GM23338 (cell line): ENCODE data around the gene MOSMO. TPM values are rescaled to one million over a fixed set of nuclear protein-coding genes. Genes with fewer than 3 reads are reported as not detected.

Experiments used
- ATAC-seq: fragments of 200-7000 bp; cut with Tn5 transposase; 3 replicates; pipeline ENCODE4 v1.9.1; 2020
- DNase-seq: peaks from one replicate; pipeline ENCODE4 v3.0.0-alpha.2; 2015; ENCODE audit warnings: low spot score
- H2AFZ ChIP-seq: fragments of 200-600 bp; sonication (generic); 2 replicates; pipeline ENCODE4 v1.8.0; 2016; ENCODE audit warnings: antibody characterized with exemption, mild to moderate bottlenecking, moderate library complexity
- H3F3A ChIP-seq: fragments of 200-600 bp; sonication (generic); replicated peaks from 2 replicates; pipeline ENCODE4 v1.8.0; 2017; ENCODE audit warnings: antibody characterized with exemption, mixed run types, low read depth
- H3K27ac ChIP-seq: fragments of 200-600 bp; sonication (generic); 2 replicates; pipeline ENCODE4 v1.6.1; 2016; ENCODE audit warnings: low read depth
- H3K27me3 ChIP-seq: fragments of 200-600 bp; sonication (generic); 2 replicates; pipeline ENCODE4 v1.8.0; 2016; ENCODE audit warnings: mild to moderate bottlenecking, mixed run types, moderate library complexity; ENCODE audit not compliant: insufficient read depth
- H3K36me3 ChIP-seq: fragments of 200-600 bp; sonication (generic); 2 replicates; pipeline ENCODE4 v1.8.0; 2016; ENCODE audit warnings: mild to moderate bottlenecking; ENCODE audit not compliant: insufficient read depth
- H3K4me1 ChIP-seq: fragments of 200-600 bp; sonication (generic); 2 replicates; pipeline ENCODE4 v1.8.0; 2016; ENCODE audit warnings: mild to moderate bottlenecking, moderate library complexity; ENCODE audit not compliant: insufficient read depth
- H3K4me2 ChIP-seq: fragments of 200-600 bp; sonication (generic); 2 replicates; pipeline ENCODE4 v1.7.1; 2017; ENCODE audit warnings: mixed run types
- H3K4me3 ChIP-seq: fragments of 200-600 bp; sonication (generic); 2 replicates; pipeline ENCODE4 v1.6.1; 2016; ENCODE audit warnings: mixed run types
- H3K79me2 ChIP-seq: fragments of 200-600 bp; sonication (generic); replicated peaks from 2 replicates; pipeline ENCODE4 v1.8.0; 2017; ENCODE audit warnings: mild to moderate bottlenecking; ENCODE audit not compliant: insufficient read depth
- H3K9me2 ChIP-seq: fragments of 200-600 bp; sonication (generic); 2 replicates; pipeline ENCODE4 v1.8.0; 2017; ENCODE audit not compliant: insufficient read depth
- H4K20me1 ChIP-seq: fragments of 200-600 bp; sonication (generic); replicated peaks from 2 replicates; pipeline ENCODE4 v1.8.0; 2017; ENCODE audit warnings: mild to moderate bottlenecking; ENCODE audit not compliant: insufficient read depth
- H3K27ac Mint-ChIP-seq: 2 replicates; pipeline ENCODE4 v1.8.0; 2020; ENCODE audit warnings: inconsistent platforms, mild to moderate bottlenecking, moderate library complexity, mixed read lengths
- H3K27me3 Mint-ChIP-seq: 3 replicates; pipeline ENCODE4 v1.8.0; 2022; ENCODE audit warnings: low read depth, mild to moderate bottlenecking, moderate library complexity, mixed read lengths, inconsistent platforms; ENCODE audit not compliant: insufficient read depth, poor library complexity
- H3K36me3 Mint-ChIP-seq: 3 replicates; pipeline ENCODE4 v1.8.0; 2021; ENCODE audit warnings: low read depth, mild to moderate bottlenecking, inconsistent platforms, moderate library complexity, mixed read lengths
- H3K4me1 Mint-ChIP-seq: 3 replicates; pipeline ENCODE4 v1.8.0; 2020; ENCODE audit warnings: mild to moderate bottlenecking, inconsistent platforms, mixed read lengths
- H3K4me3 Mint-ChIP-seq: 3 replicates; pipeline ENCODE4 v1.8.0; 2021; ENCODE audit warnings: moderate library complexity, mild to moderate bottlenecking, inconsistent platforms, mixed read lengths
- H3K9me3 Mint-ChIP-seq: 3 replicates; pipeline ENCODE4 v1.8.0; 2020; ENCODE audit warnings: moderate library complexity, mild to moderate bottlenecking, inconsistent platforms, mixed read lengths
- EZH2 ChIP-seq: fragments of 200-600 bp; sonication (generic); IDR thresholded peaks from one replicate; pipeline ENCODE4 v1.8.0; 2017; ENCODE audit warnings: antibody characterized with exemption, mild to moderate bottlenecking, low read depth; ENCODE audit not compliant: unreplicated experiment
- ZNF331 ChIP-seq: fragments of 250-450 bp; sonication (Bioruptor Pico); IDR thresholded peaks from 2 replicates; pipeline ENCODE4 v1.5.0; 2020; ENCODE audit warnings: low read depth, mild to moderate bottlenecking, moderate library complexity
- polyA plus RNA-seq: library from polyadenylated mRNA; unstranded; fragments of >200 nt; fragmentation: Nextera tagmentation; extraction: Ambion mirVana; gene quantifications from 2 replicates; pipeline ENCODE4 v1.2.1, GENCODE V29; 2016
- total RNA-seq: library from RNA; depleted of rRNA; stranded (reverse); fragments of >200 nt; shearing (Covaris generic); gene quantifications from 2 replicates; pipeline ENCODE4 v1.2.3, GENCODE V29; 2014
- TF ChIP-seq, protein P1 (sequence below), 2 experiments: fragments of 200-600 bp in 1 of 2; sonication (generic) in 1 of 2; conservative IDR thresholded peaks; 2 replicates each; pipeline versions ENCODE4 v1.5.1 to v1.6.1; 2016 to 2017; ENCODE audit warnings: antibody characterized with exemption in 2 of 2, low read depth in 2 of 2, mild to moderate bottlenecking in 2 of 2, moderate library complexity in 1 of 2

MOSMO gene
- total and polyA plus RNA-seq, 2 experiments from 2014 or later = 8.7 to 19.2 TPM

DNA sequence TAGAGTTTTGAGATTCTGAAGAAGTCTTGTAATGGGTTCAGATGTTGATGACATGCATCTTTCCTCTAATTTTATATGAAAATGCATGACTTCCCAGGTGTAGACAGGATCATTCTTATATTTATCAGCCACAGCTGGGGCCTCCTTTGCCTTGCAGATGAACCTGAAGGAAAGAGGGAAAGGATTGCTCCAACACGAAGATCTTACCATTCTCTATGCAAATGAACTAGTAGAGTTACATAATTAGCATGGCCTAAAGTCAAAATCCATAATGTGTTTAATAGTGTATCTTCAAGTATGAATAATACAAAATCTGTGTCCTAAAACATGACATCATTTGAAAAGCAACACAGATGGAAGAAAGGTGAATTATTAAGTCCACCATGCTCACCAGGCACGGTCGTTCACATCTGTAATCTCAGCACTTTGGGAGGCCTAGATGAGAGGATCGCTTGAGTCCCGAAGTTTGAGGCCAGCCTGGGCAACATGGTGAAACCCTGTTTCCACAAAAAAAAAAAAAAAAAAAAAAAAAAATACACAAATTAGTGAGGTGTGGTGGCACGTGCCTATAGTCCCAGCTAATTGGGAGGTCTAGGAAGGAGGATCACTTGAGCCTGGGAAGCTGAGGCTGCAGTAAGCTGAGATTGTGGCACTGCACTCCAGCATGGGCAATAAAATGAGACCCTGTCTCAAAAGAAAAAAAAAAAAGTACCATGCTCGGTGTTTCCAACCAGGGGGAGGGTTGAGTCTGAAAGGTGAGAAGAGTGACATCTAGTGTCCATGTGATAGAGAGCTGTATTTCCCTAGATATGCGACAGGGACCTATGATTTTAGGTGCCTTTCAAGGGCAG lies 90.7 kb downstream of the MOSMO start:
- peak; percentile 83 for DNase-seq
- 0 out of 2 replicates have a peak overlapping the region, but pooled peaks have one; percentile 1 for H2AFZ ChIP-seq

DNA sequence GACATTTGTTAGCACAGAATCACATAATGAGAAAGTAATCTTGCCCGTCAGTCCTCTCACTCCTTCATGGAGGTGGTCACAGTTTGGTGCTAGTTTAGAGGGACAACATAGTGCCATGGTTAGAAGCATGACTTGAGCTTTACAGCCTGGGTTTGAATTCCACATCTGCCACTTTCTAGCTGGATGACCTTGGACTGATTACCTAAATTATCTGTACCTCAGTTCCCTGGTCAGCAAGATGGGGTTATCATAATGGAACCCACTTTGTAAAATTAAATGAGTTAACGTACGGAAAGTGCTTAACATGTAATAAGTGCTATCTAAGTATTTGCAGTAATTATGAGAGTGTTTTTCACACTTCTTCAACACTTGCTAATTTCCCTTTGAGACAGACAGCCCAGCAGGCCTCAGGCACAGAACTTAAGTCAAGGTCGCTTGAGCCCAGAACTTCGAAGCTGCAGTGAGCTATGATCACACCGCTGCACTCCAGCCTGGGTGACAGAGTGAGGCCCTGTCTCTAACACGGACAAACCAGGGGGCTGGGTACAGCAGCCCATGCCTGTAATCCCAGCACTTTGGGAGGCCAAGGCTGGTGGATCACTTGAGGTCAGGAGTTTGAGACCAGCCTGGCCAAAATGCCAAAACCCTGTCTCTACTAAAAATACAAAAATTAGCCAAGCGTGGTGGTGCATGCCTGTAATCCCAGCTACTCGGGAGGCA lies 91.5 kb downstream of the MOSMO start:
- H3F3A ChIP-seq = no peaks in the 10 kb centered on the region
- no peaks in the 10 kb centered on the region for H3K27me3 ChIP-seq
- no peak for TF ChIP-seq ZNF331 (CRISPR knock-in tag)
- TF ChIP-seq, protein P1, sequence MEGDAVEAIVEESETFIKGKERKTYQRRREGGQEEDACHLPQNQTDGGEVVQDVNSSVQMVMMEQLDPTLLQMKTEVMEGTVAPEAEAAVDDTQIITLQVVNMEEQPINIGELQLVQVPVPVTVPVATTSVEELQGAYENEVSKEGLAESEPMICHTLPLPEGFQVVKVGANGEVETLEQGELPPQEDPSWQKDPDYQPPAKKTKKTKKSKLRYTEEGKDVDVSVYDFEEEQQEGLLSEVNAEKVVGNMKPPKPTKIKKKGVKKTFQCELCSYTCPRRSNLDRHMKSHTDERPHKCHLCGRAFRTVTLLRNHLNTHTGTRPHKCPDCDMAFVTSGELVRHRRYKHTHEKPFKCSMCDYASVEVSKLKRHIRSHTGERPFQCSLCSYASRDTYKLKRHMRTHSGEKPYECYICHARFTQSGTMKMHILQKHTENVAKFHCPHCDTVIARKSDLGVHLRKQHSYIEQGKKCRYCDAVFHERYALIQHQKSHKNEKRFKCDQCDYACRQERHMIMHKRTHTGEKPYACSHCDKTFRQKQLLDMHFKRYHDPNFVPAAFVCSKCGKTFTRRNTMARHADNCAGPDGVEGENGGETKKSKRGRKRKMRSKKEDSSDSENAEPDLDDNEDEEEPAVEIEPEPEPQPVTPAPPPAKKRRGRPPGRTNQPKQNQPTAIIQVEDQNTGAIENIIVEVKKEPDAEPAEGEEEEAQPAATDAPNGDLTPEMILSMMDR (conservative IDR thresholded peaks at IDR 0.05; ENCODE audit: low read depth in 2 of 2) = peak in 1 of 2 experiments; percentile 7; a peak in 1 of 4 replicates
- H2AFZ ChIP-seq = 0 out of 2 replicates have a peak overlapping the region, but pooled peaks have one; percentile 1
- DNase-seq (no peak), ATAC-seq (no peak)
- H3K4me3 ChIP-seq = no peak overlapping the region
- no peaks in the 10 kb centered on the region for H3K79me2 ChIP-seq
- H3K9me2 ChIP-seq = no peaks in the 10 kb centered on the region
- H3K27ac ChIP-seq = no peak overlapping the region
- Mint-ChIP-seq H3K9me3 (peaks cover 3% of the 10 kb centered on the region), H3K27ac (no peak overlapping the region), H3K36me3 (peaks cover 3% of the 10 kb centered on the region; the same call in 1 of the 3 replicates), H3K4me3 (no peak overlapping the region), H3K4me1 (peaks cover 24% of the 10 kb centered on the region), H3K27me3 (peaks cover 6% of the 10 kb centered on the region)
- no peaks in the 10 kb centered on the region for H4K20me1 ChIP-seq
- H3K36me3 ChIP-seq = no peaks in the 10 kb centered on the region
- H3K4me2 ChIP-seq = no peak overlapping the region
- peaks cover 22% of the 10 kb centered on the region for H3K4me1 ChIP-seq

More for the DNA sequence above, 90.7 kb downstream of the MOSMO start:
- H3K79me2 ChIP-seq = no peaks in the 10 kb centered on the region
- no peaks in the 10 kb centered on the region for H4K20me1 ChIP-seq
- H3K27me3 Mint-ChIP-seq = no peaks in the 10 kb centered on the region
- peaks cover 15% of the 10 kb centered on the region for H3K4me1 ChIP-seq
- no peak overlapping the region for H3K27ac ChIP-seq
- no peak overlapping the region for H3K4me3 ChIP-seq
- H3K9me2 ChIP-seq = no peaks in the 10 kb centered on the region
- H3K36me3 ChIP-seq = no peaks in the 10 kb centered on the region
- no peak overlapping the region for H3K27ac Mint-ChIP-seq
- H3K27me3 ChIP-seq = no peaks in the 10 kb centered on the region
- H3K4me1 Mint-ChIP-seq = peaks cover 18% of the 10 kb centered on the region
- ATAC-seq = peak; percentile 87
- TF ChIP-seq EZH2 = no peak
- TF ChIP-seq, protein P1 (conservative IDR thresholded peaks at IDR 0.05; ENCODE audit: low read depth in 2 of 2) = peak; percentile 71 to 85
- H3K4me2 ChIP-seq = no peak overlapping the region
- peaks cover 3% of the 10 kb centered on the region for H3K9me3 Mint-ChIP-seq
- peaks cover 3% of the 10 kb centered on the region; the same call in 1 of the 3 replicates for H3K36me3 Mint-ChIP-seq
- H3K4me3 Mint-ChIP-seq = no peak overlapping the region
- H3F3A ChIP-seq = no peaks in the 10 kb centered on the region
